K562 (cell line): ENCODE data around the gene LRFN3. TPM values are rescaled to one million over a fixed set of nuclear protein-coding genes. Genes with fewer than 3 reads are reported as not detected.

Experiments used
- ATAC-seq: fragments of 200-7000 bp; cut with Tn5 transposase; 3 replicates; pipeline ENCODE4 v1.9.1; 2020; ENCODE audit warnings: moderate library complexity
- BruUV-seq: library from RNA; stranded (reverse); fragments of 400-500 nt; replicated peaks from 2 replicates; lab custom pipeline; 2021; lab: Mats Ljungman, UMichigan
- CTCF ChIA-PET: fragments of 300-600 bp; formaldehyde crosslinking; extraction: SDS; loops from one replicate; lab custom pipeline; 2021; ENCODE audit warnings: low intra/inter-chr PET ratio; lab: Yijun Ruan, JAX
- POLR2A ChIA-PET: fragments of 300-600, 350-650 bp; sonication (Branson Sonifier 250); formaldehyde crosslinking; extraction: SDS; loops from one replicate; lab custom pipeline; 2021; ENCODE audit warnings: antibody characterized with exemption, inconsistent platforms; lab: Yijun Ruan, JAX
- DNase-seq, 4 experiments: peaks; one replicate each; pipeline versions ENCODE4 v3.0.0 to v3.0.0-alpha.2; 2011 to 2018; ENCODE audit warnings: low spot score in 3 of 4, mixed read lengths in 3 of 4; ENCODE audit errors: extremely low read depth in 1 of 4
- FAIRE-seq: peaks from 2 replicates; lab custom pipeline; 2011; peaks lifted over from hg19 to GRCh38; lab: Jason Lieb, UNC
- H2AFZ ChIP-seq: 2 replicates; pipeline ENCODE4 v1.6.0; 2011; ENCODE audit warnings: low read depth, low read length, control low read depth, inconsistent platforms
- H3K27ac ChIP-seq: fragments of 200-600 bp; 3 replicates; pipeline ENCODE4 v1.8.0; 2011; ENCODE audit warnings: low read depth, mild to moderate bottlenecking, control low read depth, inconsistent platforms, low read length, moderate library complexity, mixed read lengths; ENCODE audit errors: extremely low read depth
- H3K27me3 ChIP-seq, 2 experiments: fragments of 300-600 bp in 1 of 2; 2 replicates in 1 of 2; 3 replicates in 1 of 2; pipeline versions ENCODE4 v1.6.0 to v1.8.0; 2011; ENCODE audit warnings: inconsistent platforms in 2 of 2, low read length in 2 of 2, mild to moderate bottlenecking in 1 of 2, mixed read lengths in 1 of 2, moderate library complexity in 1 of 2; ENCODE audit not compliant: control insufficient read depth in 2 of 2, insufficient read depth in 2 of 2
- H3K36me3 ChIP-seq: fragments of 300-600 bp; 3 replicates; pipeline ENCODE4 v1.8.0; 2011; ENCODE audit warnings: mild to moderate bottlenecking, low read length, inconsistent platforms; ENCODE audit not compliant: control insufficient read depth, insufficient read depth
- H3K4me1 ChIP-seq, 2 experiments: fragments of 200-600 bp in 1 of 2; replicated peaks in 1 of 2; 2 replicates in 1 of 2; 3 replicates in 1 of 2; pipeline versions ENCODE4 v1.5.1 to v1.8.0; 2011; ENCODE audit warnings: inconsistent platforms in 2 of 2, low read length in 2 of 2, mild to moderate bottlenecking in 1 of 2, mixed read lengths in 1 of 2, moderate library complexity in 1 of 2; ENCODE audit not compliant: control insufficient read depth in 2 of 2, insufficient read depth in 2 of 2
- H3K4me2 ChIP-seq: 2 replicates; pipeline ENCODE4 v1.6.1; 2011; ENCODE audit warnings: low read length, control low read depth, inconsistent platforms, mixed read lengths; ENCODE audit not compliant: insufficient read depth
- H3K4me3 ChIP-seq: fragments of 200-600 bp; sonication (generic), shearing (Covaris generic); 2 replicates; pipeline ENCODE4 v1.5.1; 2016; ENCODE audit warnings: control low read depth, inconsistent platforms
- H3K79me2 ChIP-seq: fragments of 200-600 bp; 3 replicates; pipeline ENCODE4 v1.8.0; 2011; ENCODE audit warnings: low read length, inconsistent platforms; ENCODE audit not compliant: control insufficient read depth, insufficient read depth
- H3K9ac ChIP-seq, 2 experiments: 2 replicates each; pipeline versions ENCODE4 v1.6.0 to v1.6.1; 2011; ENCODE audit warnings: low read depth in 2 of 2, low read length in 2 of 2, control low read depth in 1 of 2, inconsistent platforms in 1 of 2, mild to moderate bottlenecking in 1 of 2, mixed read lengths in 1 of 2; ENCODE audit not compliant: insufficient read depth in 1 of 2
- H3K9me1 ChIP-seq: one replicate; pipeline ENCODE4 v1.6.0; 2011; ENCODE audit warnings: inconsistent platforms, mild to moderate bottlenecking, low read length, moderate library complexity; ENCODE audit not compliant: control insufficient read depth, insufficient read depth
- H3K9me3 ChIP-seq: replicated peaks from 2 replicates; pipeline ENCODE4 v1.5.1; 2011; ENCODE audit warnings: low read depth, low read length, inconsistent platforms; ENCODE audit not compliant: control insufficient read depth, insufficient read depth
- H4K20me1 ChIP-seq: replicated peaks from 2 replicates; pipeline ENCODE4 v1.6.1; 2011; ENCODE audit warnings: low read length, inconsistent platforms, mixed read lengths; ENCODE audit not compliant: control insufficient read depth, insufficient read depth
- CBX8 ChIP-seq: fragments of 200-600 bp; sonication (generic); IDR thresholded peaks from 2 replicates; pipeline ENCODE4 v1.6.1; 2012; ENCODE audit warnings: borderline replicate concordance, mixed run types, low read depth, mild to moderate bottlenecking, moderate library complexity, mixed read lengths, low read length, control low read depth, inconsistent platforms; ENCODE audit not compliant: poor library complexity, severe bottlenecking; ENCODE audit errors: extremely low read depth
- FIP1L1 ChIP-seq: fragments of 200-400 bp; formaldehyde crosslinking; IDR thresholded peaks from 2 replicates; pipeline ENCODE4 v1.6.1; 2018; ENCODE audit warnings: mild to moderate bottlenecking, low read depth, low read length; ENCODE audit not compliant: poor library complexity, severe bottlenecking
- HMG20B ChIP-seq: fragments of 250-450 bp; sonication (Bioruptor Pico); IDR thresholded peaks from 2 replicates; pipeline ENCODE4 v1.5.0; 2021; ENCODE audit warnings: mild to moderate bottlenecking
- NCOR1 ChIP-seq: fragments of 450-650 bp; IDR thresholded peaks from 2 replicates; pipeline ENCODE4 v1.6.1; 2016; ENCODE audit warnings: mild to moderate bottlenecking, moderate library complexity
- NELFE ChIP-seq: IDR thresholded peaks from 2 replicates; pipeline ENCODE4 v1.6.1; 2011; ENCODE audit warnings: mild to moderate bottlenecking; ENCODE audit not compliant: insufficient read depth, insufficient read length
- PML ChIP-seq: IDR thresholded peaks from 2 replicates; pipeline ENCODE4 v1.6.1; 2012; ENCODE audit warnings: low read length, inconsistent platforms
- TCF7L2 ChIP-seq: fragments of 150-350 bp; IDR thresholded peaks from 2 replicates; pipeline ENCODE4 v1.6.1; 2016; ENCODE audit warnings: low read depth, mild to moderate bottlenecking, low read length, moderate library complexity
- TOE1 ChIP-seq, 2 experiments: fragments of 450-650 bp in 1 of 2; sonication (generic) in 1 of 2; formaldehyde crosslinking in 1 of 2; IDR thresholded peaks; 2 replicates each; pipeline versions ENCODE4 v1.7.1 to v1.8.0; 2016 to 2022; ENCODE audit warnings: borderline replicate concordance in 2 of 2, mild to moderate bottlenecking in 2 of 2, antibody characterized with exemption in 1 of 2, inconsistent platforms in 1 of 2, low read depth in 1 of 2, missing genetic modification reagents in 1 of 2, moderate library complexity in 1 of 2
- ZNF280B ChIP-seq: fragments of 250-450 bp; sonication (Bioruptor Pico); IDR thresholded peaks from 2 replicates; pipeline ENCODE4 v1.5.1; 2021; ENCODE audit warnings: mild to moderate bottlenecking
- ZNF512 ChIP-seq: IDR thresholded peaks from 2 replicates; pipeline ENCODE4 v1.6.1; 2016; ENCODE audit warnings: missing genetic modification characterization, missing compliant biosample characterization
- WGBS: fragments of 100-300 bp; shearing (Covaris generic); methylation state at CpG from one replicate; pipeline ENCODE4 v1.1.6; 2016; ENCODE audit warnings: low coverage, mixed read lengths; ENCODE audit not compliant: insufficient coverage; ENCODE audit errors: missing lambda C conversion rate; 5-methylcytosine and 5-hydroxymethylcytosine counted together
- in situ Hi-C: fragments of 300-500 bp; cut with MboI; formaldehyde crosslinking; loops from 4 replicates; pipeline ENCODE4 v1.15.0; 2018; ENCODE audit warnings: inconsistent platforms, mixed read lengths
- intact Hi-C: fragments of 100-400 bp; cut with micrococcal nuclease; formaldehyde crosslinking; loops from 2 replicates; pipeline ENCODE4 v1.14.2; 2022
- polyA plus RNA-seq, 8 experiments: library from polyadenylated mRNA; depleted of rRNA in 4 of 8; stranded (reverse) in 5 of 8; unstranded in 3 of 8; fragments of >200 nt; fragmentation: Nextera tagmentation in 2 of 8; fragmentation: Illumina TruSeq in 1 of 8; extraction: Ambion mirVana in 2 of 8; extraction: Trizol in 1 of 8; gene quantifications; 2 replicates each; pipeline versions ENCODE4 v1.2.1 to v1.2.3, GENCODE V29; 2011 to 2014; ENCODE audit warnings: inconsistent platforms in 1 of 8, missing spikeins in 1 of 8
- total RNA-seq, 7 experiments: library from RNA; depleted of rRNA in 6 of 7; stranded (reverse); fragments of >200 nt in 6 of 7; fragmentation: Illumina TruSeq in 2 of 7; extraction: Trizol in 2 of 7; gene quantifications; 2 replicates each; pipeline versions ENCODE4 v1.2.1 to v1.2.3, GENCODE V29; 2011 to 2021; ENCODE audit warnings: low replicate concordance in 1 of 7
- TF ChIP-seq, protein P1 (sequence below), 2 experiments: fragments of 250-450 bp in 1 of 2; fragments of 450-650 bp in 1 of 2; sonication (Bioruptor Pico) in 1 of 2; IDR thresholded peaks; 2 replicates each; pipeline versions ENCODE4 v1.6.1 to v1.8.0; 2016 to 2021; ENCODE audit warnings: mild to moderate bottlenecking in 2 of 2, moderate library complexity in 2 of 2, missing compliant biosample characterization in 1 of 2, missing genetic modification characterization in 1 of 2

LRFN3 gene
- total and polyA plus RNA-seq, 9 of the 15 experiments (the other 6 are each of a cell fraction or from before 2014, with no cell fraction given) = 0.03 to 0.12 (median 0.11) TPM; not detected in 6

DNA sequence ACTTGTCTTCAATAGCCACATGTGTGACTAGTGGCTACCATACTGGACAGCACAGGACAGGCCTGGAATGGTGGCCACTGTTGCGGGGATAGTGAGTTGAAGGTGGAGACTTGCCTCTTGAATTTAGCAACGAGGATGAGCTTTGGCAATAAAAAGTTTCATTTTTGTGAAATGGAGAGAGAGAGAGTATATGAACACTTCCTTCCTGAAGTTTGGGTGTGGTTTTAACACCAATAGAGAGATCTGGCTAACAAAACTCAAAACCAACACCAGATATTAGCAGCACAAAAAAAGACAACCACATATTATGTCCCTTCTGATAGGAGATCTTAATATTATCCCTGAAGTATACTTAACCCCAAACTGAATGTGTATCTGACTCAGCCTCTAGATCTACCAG lies 6.3 kb upstream of the LRFN3 start:
- H3K79me2 ChIP-seq = no peaks in the 10 kb centered on the region
- FAIRE-seq = no peak
- intact Hi-C loops (loop anchor here (5.0 to 10.0 kb wide), 2 partner anchors 105 to 373 kb away; no protein-coding TSS in a partner anchor), in situ Hi-C loops (loop anchor here (5.0 kb wide), 2 partner anchors 43 to 228 kb away; partner anchors contain the start of gene ZBTB32)
- no peak for DNase-seq
- TF ChIP-seq HMG20B (CRISPR knock-in tag) (no peak), PML (no peak), NCOR1 (no peak), FIP1L1 (no peak), CBX8 (no peak), ZNF512 (tag) (no peak), ZNF280B (CRISPR knock-in tag) (no peak), TOE1 (IDR thresholded peaks at IDR 0.05; ENCODE audit: borderline replicate concordance) (no peak), TOE1 (CRISPR knock-in tag; IDR thresholded peaks at IDR 0.05; ENCODE audit: borderline replicate concordance, low read depth) (no peak), NELFE (no peak), TCF7L2 (no peak)
- TF ChIP-seq, protein P1, sequence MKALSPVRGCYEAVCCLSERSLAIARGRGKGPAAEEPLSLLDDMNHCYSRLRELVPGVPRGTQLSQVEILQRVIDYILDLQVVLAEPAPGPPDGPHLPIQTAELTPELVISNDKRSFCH (CRISPR knock-in tag; IDR thresholded peaks at IDR 0.05) = no peak
- TF ChIP-seq, protein P1 (tag; IDR thresholded peaks at IDR 0.05) = no peak
- WGBS = 75% methylated on average over 2 of the region's 2 CpGs
- ChIA-PET CTCF (interaction anchor here (0.6 to 0.7 kb wide), 2 partner anchors 47 to 381 kb away, joined by 3 read pairs; no protein-coding TSS in a partner anchor), POLR2A (no interaction called here)
- peaks cover 2 to 6% of the 10 kb centered on the region in 2 experiments; a peak in 2 of 5 replicates for H3K4me1 ChIP-seq
- peaks cover 0 to 14% of the 10 kb centered on the region in 2 experiments; a peak in 3 of 5 replicates for H3K27me3 ChIP-seq
- no peak for ATAC-seq
- H3K36me3 ChIP-seq = no peaks in the 10 kb centered on the region
- H3K9me3 ChIP-seq = no peaks in the 10 kb centered on the region
- H2AFZ ChIP-seq = peak overlapping the region; percentile 69
- no peak overlapping the region for H3K9ac ChIP-seq
- no peaks in the 10 kb centered on the region for H3K9me1 ChIP-seq
- BruUV-seq = no TSS peak
- H3K4me3 ChIP-seq = no peak overlapping the region
- no peak overlapping the region for H3K27ac ChIP-seq
- H3K4me2 ChIP-seq = no peak overlapping the region
- no peaks in the 10 kb centered on the region for H4K20me1 ChIP-seq
